Neuronal stem cell (in vitro differentiated cells): ENCODE data around the gene TNS3.

Experiments used
- DNase-seq: peaks from one replicate; pipeline ENCODE4 v3.0.0-alpha.2; 2013; ENCODE audit warnings: low spot score
- H2AFZ ChIP-seq: one replicate; pipeline ENCODE4 v1.6.1; 2013; ENCODE audit warnings: mild to moderate bottlenecking, low read length, inconsistent platforms
- H2AK5ac ChIP-seq: 2 replicates; pipeline ENCODE4 v1.6.1; 2013; ENCODE audit warnings: low read depth, mild to moderate bottlenecking, inconsistent platforms, low read length, moderate library complexity, mixed read lengths
- H2BK120ac ChIP-seq: 2 replicates; pipeline ENCODE4 v1.6.1; 2013; ENCODE audit warnings: low read depth, mild to moderate bottlenecking, inconsistent platforms, low read length, moderate library complexity, mixed read lengths
- H2BK12ac ChIP-seq: one replicate; pipeline ENCODE4 v1.6.1; 2013; ENCODE audit warnings: low read length, inconsistent platforms
- H2BK15ac ChIP-seq: 2 replicates; pipeline ENCODE4 v1.6.1; 2013; ENCODE audit warnings: mild to moderate bottlenecking, low read length, inconsistent platforms, mixed read lengths
- H2BK5ac ChIP-seq: one replicate; pipeline ENCODE4 v1.6.1; 2013; ENCODE audit warnings: inconsistent platforms, mild to moderate bottlenecking, low read length, moderate library complexity
- H3K14ac ChIP-seq: one replicate; pipeline ENCODE4 v1.6.1; 2013; ENCODE audit warnings: low read length, inconsistent platforms
- H3K18ac ChIP-seq: 2 replicates; pipeline ENCODE4 v1.6.1; 2013; ENCODE audit warnings: low read length, inconsistent platforms
- H3K23ac ChIP-seq: 2 replicates; pipeline ENCODE4 v1.6.1; 2013; ENCODE audit warnings: low read depth, mild to moderate bottlenecking, mixed read lengths, low read length, inconsistent platforms; ENCODE audit not compliant: poor library complexity
- H3K27ac ChIP-seq: replicated peaks from 3 replicates; pipeline ENCODE4 v1.5.1; 2013; ENCODE audit warnings: low read length, inconsistent platforms
- H3K27me3 ChIP-seq, 3 experiments: 2 replicates each; pipeline ENCODE4 v1.6.1; 2013; ENCODE audit warnings: low read length in 3 of 3, mild to moderate bottlenecking in 2 of 3, inconsistent platforms in 1 of 3, low read depth in 1 of 3, mixed read lengths in 1 of 3, moderate library complexity in 1 of 3; ENCODE audit not compliant: control insufficient read depth in 3 of 3, insufficient read depth in 3 of 3
- H3K36me3 ChIP-seq, 2 donors: replicated peaks in 1 of 2; 2 replicates each; pipeline ENCODE4 v1.6.1; 2013; ENCODE audit warnings: low read length in 2 of 2; ENCODE audit not compliant: control insufficient read depth in 2 of 2, insufficient read depth in 2 of 2
- H3K4ac ChIP-seq: 2 replicates; pipeline ENCODE4 v1.6.1; 2013; ENCODE audit warnings: inconsistent platforms, mild to moderate bottlenecking, low read length, moderate library complexity
- H3K4me1 ChIP-seq, 2 donors: 1 replicate in 1 of 2; 2 replicates in 1 of 2; pipeline ENCODE4 v1.6.1; 2013; ENCODE audit warnings: low read length in 2 of 2, low read depth in 1 of 2; ENCODE audit not compliant: control insufficient read depth in 2 of 2, insufficient read depth in 1 of 2
- H3K4me2 ChIP-seq: one replicate; pipeline ENCODE4 v1.6.1; 2013; ENCODE audit warnings: mild to moderate bottlenecking, low read length, inconsistent platforms; ENCODE audit not compliant: insufficient read depth, poor library complexity, severe bottlenecking
- H3K4me3 ChIP-seq, 2 donors: 2 replicates each; pipeline ENCODE4 v1.5.1; 2013; ENCODE audit warnings: low read length in 2 of 2, mild to moderate bottlenecking in 2 of 2, inconsistent platforms in 1 of 2, moderate library complexity in 1 of 2
- H3K79me1 ChIP-seq: one replicate; pipeline ENCODE4 v1.6.1; 2013; ENCODE audit warnings: low read depth, mild to moderate bottlenecking, inconsistent platforms, low read length, moderate library complexity
- H3K9ac ChIP-seq: one replicate; pipeline ENCODE4 v1.6.1; 2013; ENCODE audit warnings: mild to moderate bottlenecking, low read depth, low read length, inconsistent platforms; ENCODE audit not compliant: poor library complexity
- H3K9me3 ChIP-seq, 2 donors: replicated peaks in 1 of 2; 2 replicates each; pipeline versions ENCODE3 to v1.6.1; 2013; ENCODE audit warnings: low read length in 2 of 2, mild to moderate bottlenecking in 2 of 2, inconsistent platforms in 1 of 2, low read depth in 1 of 2, mixed read lengths in 1 of 2, moderate library complexity in 1 of 2; ENCODE audit not compliant: control insufficient read depth in 2 of 2, insufficient read depth in 1 of 2
- H4K8ac ChIP-seq: one replicate; pipeline ENCODE4 v1.6.1; 2013; ENCODE audit warnings: low read depth, mild to moderate bottlenecking, inconsistent platforms, low read length, moderate library complexity
- H4K91ac ChIP-seq: one replicate; pipeline ENCODE4 v1.6.1; 2013; ENCODE audit warnings: low read length, low read depth, mild to moderate bottlenecking, inconsistent platforms; ENCODE audit not compliant: poor library complexity
- WGBS, 2 donors: extraction: QIAGEN DNeasy Blood & Tissue Kit; methylation state at CpG; one replicate each; pipeline ENCODE4 v1.1.7; 2013; ENCODE audit warnings: missing lambda C conversion rate in 2 of 2, mixed read lengths in 1 of 2; ENCODE audit not compliant: insufficient read length in 2 of 2, insufficient replicate concordance in 1 of 2; ENCODE audit errors: extremely low coverage in 2 of 2; 5-methylcytosine and 5-hydroxymethylcytosine counted together

The TNS3 gene

GRCh38 chr7:47244692-47245091 is 337.2 kb downstream of the TNS3 start:
- DNase-seq, result no peak
- Histone ChIP-seq H3K23ac (no peak overlapping the region), H3K4me2 (no peak overlapping the region), H2AFZ (no peak overlapping the region), H4K8ac (no peak overlapping the region), H3K79me1 (no peaks in the 10 kb centered on the region), H3K14ac (no peak overlapping the region), H3K36me3 (no peaks in the 10 kb centered on the region), H3K27ac (no peak overlapping the region), H3K18ac (no peak overlapping the region), H3K9ac (peak overlapping the region; percentile 61), H2AK5ac (no peak overlapping the region), H2BK15ac (no peak overlapping the region), H3K4me3 (no peak overlapping the region), H2BK12ac (no peak overlapping the region), H2BK120ac (no peak overlapping the region), H4K91ac (no peak overlapping the region), H3K4me1 (no peaks in the 10 kb centered on the region), H3K9me3 (no peaks in the 10 kb centered on the region), H3K4ac (no peak overlapping the region), H3K27me3 (no peaks in the 10 kb centered on the region), H2BK5ac (no peak overlapping the region)

DNA sequence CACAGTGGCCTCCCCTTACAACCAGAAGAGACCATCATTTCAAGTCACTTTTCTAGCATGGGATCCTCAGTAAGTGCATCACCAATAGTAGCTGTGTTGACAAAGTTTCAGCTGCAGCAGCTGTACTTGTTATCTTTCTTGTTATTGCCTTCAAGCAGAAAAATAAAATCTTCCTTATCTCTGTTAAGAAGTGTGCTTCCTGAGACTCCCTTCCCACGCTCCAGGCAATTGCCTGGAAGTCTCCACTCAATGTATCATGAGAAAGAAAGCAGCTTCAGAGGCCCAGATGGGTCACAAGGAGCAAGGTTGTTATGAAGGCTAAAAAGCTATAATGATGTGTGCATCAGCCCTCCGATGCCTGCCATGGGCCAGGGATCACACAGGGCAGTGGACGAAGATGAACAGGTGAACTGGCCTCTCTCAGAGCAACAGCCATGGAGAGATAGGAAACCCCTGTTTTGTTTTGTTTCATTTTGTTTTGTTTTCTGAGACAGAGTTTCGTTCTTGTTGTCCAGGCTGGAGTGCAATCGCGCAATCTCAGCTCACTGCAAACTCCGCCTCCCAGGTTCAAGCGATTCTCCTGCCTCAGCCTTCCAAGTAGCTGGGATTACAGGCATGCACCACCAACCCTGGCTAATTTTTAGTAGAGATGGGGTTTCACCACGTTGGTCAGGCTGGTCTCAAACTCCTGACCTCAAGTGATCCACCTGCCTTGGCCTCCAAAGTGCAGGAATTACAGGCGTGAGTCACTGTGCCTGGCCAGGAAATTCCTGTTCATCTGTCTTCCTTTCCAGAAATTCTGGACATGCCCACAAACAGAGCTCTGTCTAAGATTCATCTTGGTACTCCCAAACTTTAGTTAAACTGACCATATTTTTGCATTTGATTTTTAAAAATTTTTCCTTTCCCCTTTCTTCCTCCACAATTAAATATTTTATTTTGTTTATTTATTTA is 340.5 kb downstream of the TNS3 start:
- no CpG with 5 or more reads among the region's 10 CpGs for WGBS, 2 donors
- no peak overlapping the region for H3K18ac ChIP-seq

GRCh38 chr7:47239931-47240421 is 341.9 kb downstream of the TNS3 start:
- Histone ChIP-seq H3K4ac (no peak overlapping the region), H2AK5ac (no peak overlapping the region), H3K9me3 (no peaks in the 10 kb centered on the region), H2BK12ac (no peak overlapping the region), H3K18ac (no peak overlapping the region), H3K36me3 (no peaks in the 10 kb centered on the region), H2BK120ac (no peak overlapping the region), H4K8ac (no peak overlapping the region), H3K27me3 (peaks cover 0 to 6% (median 0%) of the 10 kb centered on the region in 3 experiments), H3K27ac (no peak overlapping the region), H3K4me2 (no peak overlapping the region), H3K14ac (no peak overlapping the region), H3K4me3 (no peak overlapping the region), H3K79me1 (no peaks in the 10 kb centered on the region), H3K4me1 (no peaks in the 10 kb centered on the region), H2BK15ac (no peak overlapping the region), H3K9ac (no peak overlapping the region), H2AFZ (no peak overlapping the region), H3K23ac (no peak overlapping the region), H4K91ac (no peak overlapping the region), H2BK5ac (no peak overlapping the region)
- WGBS, 2 donors, result no CpG with 5 or more reads among the region's 3 CpGs
- DNase-seq, result no peak

More for the DNA sequence above, 340.5 kb downstream of the TNS3 start:
- H3K27me3 ChIP-seq, result peaks cover 0 to 4% (median 0%) of the 10 kb centered on the region in 3 experiments
- no peak overlapping the region for H3K27ac ChIP-seq
- H3K4ac ChIP-seq, result no peak overlapping the region
- H4K8ac ChIP-seq, result no peak overlapping the region
- no peak overlapping the region for H2AK5ac ChIP-seq
- no peaks in the 10 kb centered on the region for H3K4me1 ChIP-seq
- no peak overlapping the region for H4K91ac ChIP-seq
- H2BK5ac ChIP-seq, result no peak overlapping the region
- no peak overlapping the region for H3K4me2 ChIP-seq
- H3K9me3 ChIP-seq, result no peaks in the 10 kb centered on the region
- no peak overlapping the region for H2BK120ac ChIP-seq
- H3K79me1 ChIP-seq, result no peaks in the 10 kb centered on the region
- no peak overlapping the region for H2BK12ac ChIP-seq
- no peak overlapping the region for H3K23ac ChIP-seq
- H3K36me3 ChIP-seq, result no peaks in the 10 kb centered on the region
- H3K4me3 ChIP-seq, result no peak overlapping the region
- no peak overlapping the region for H2AFZ ChIP-seq
- H2BK15ac ChIP-seq, result no peak overlapping the region
- H3K14ac ChIP-seq, result no peak overlapping the region
- H3K9ac ChIP-seq, result no peak overlapping the region
- DNase-seq, result no peak

DNA sequence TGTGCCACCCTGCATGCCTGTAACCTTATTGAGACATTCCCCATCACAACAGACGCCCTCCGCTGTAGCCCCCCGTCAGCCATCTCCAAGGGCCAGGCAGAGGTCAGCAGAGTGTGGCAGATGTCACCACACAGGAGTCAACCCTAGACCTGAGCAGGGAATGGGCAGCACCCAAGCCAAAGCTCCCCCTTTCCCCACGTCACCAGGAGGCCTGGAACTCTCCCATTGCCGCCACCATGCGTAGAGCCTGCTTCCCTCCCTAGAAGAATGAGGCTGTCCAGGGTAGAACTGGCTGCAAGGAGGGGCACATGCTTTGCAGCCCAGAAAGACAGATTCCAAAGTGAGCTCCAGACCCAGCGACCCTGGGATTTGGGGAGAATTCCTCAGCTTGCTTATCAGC is 342.9 kb downstream of the TNS3 start:
- no peak overlapping the region for H3K9ac ChIP-seq
- no peak overlapping the region for H2AK5ac ChIP-seq
- no peak overlapping the region for H3K14ac ChIP-seq
- no peak overlapping the region for H2BK15ac ChIP-seq
- WGBS, 2 donors, result no CpG with 5 or more reads among the region's 7 CpGs
- no peak for DNase-seq
- H3K27me3 ChIP-seq, result peaks cover 0 to 9% (median 0%) of the 10 kb centered on the region in 3 experiments
- H3K79me1 ChIP-seq, result no peaks in the 10 kb centered on the region
- no peak overlapping the region for H3K4ac ChIP-seq
- no peaks in the 10 kb centered on the region for H3K4me1 ChIP-seq
- no peak overlapping the region for H2BK5ac ChIP-seq
- H2BK12ac ChIP-seq, result no peak overlapping the region
- H4K91ac ChIP-seq, result no peak overlapping the region
- H2AFZ ChIP-seq, result no peak overlapping the region
- no peak overlapping the region for H3K23ac ChIP-seq
- no peak overlapping the region for H3K4me3 ChIP-seq
- no peak overlapping the region for H4K8ac ChIP-seq
- H3K9me3 ChIP-seq, result no peaks in the 10 kb centered on the region
- H3K4me2 ChIP-seq, result no peak overlapping the region
- no peak overlapping the region for H3K18ac ChIP-seq
- H2BK120ac ChIP-seq, result no peak overlapping the region
- no peaks in the 10 kb centered on the region for H3K36me3 ChIP-seq
- no peak overlapping the region for H3K27ac ChIP-seq
